NCI-H1105 (cell line): ENCODE results near the gene DYRK4.
"Not testable (repeated sequence)": the region's sequence is repeated elsewhere in the genome, so short reads cannot be mapped to it uniquely, and the experiment has no call there.

ENCODE experiments used
- DNase-seq: peaks from one replicate; lab custom pipeline; 2025; lab: John Stamatoyannopoulos, UW

DYRK4 gene, protein sequence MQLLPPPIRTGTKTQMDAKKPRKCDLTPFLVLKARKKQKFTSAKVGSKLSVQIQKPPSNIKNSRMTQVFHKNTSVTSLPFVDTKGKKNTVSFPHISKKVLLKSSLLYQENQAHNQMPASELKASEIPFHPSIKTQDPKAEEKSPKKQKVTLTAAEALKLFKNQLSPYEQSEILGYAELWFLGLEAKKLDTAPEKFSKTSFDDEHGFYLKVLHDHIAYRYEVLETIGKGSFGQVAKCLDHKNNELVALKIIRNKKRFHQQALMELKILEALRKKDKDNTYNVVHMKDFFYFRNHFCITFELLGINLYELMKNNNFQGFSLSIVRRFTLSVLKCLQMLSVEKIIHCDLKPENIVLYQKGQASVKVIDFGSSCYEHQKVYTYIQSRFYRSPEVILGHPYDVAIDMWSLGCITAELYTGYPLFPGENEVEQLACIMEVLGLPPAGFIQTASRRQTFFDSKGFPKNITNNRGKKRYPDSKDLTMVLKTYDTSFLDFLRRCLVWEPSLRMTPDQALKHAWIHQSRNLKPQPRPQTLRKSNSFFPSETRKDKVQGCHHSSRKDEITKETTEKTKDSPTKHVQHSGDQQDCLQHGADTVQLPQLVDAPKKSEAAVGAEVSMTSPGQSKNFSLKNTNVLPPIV

GRCh38 chr12:4562034-4562657 is at the start of gene DYRK4:
Gene DYRK4 (plus strand): TSS chr12:4562208. CDS start chr12:4562246, 38 bp downstream.
- DNase-seq, result peak; percentile 42

- no peak for DNase-seq
Observed at GRCh38 chr12:4518106-4518728, 43.8 kb upstream of the DYRK4 start.

DNA sequence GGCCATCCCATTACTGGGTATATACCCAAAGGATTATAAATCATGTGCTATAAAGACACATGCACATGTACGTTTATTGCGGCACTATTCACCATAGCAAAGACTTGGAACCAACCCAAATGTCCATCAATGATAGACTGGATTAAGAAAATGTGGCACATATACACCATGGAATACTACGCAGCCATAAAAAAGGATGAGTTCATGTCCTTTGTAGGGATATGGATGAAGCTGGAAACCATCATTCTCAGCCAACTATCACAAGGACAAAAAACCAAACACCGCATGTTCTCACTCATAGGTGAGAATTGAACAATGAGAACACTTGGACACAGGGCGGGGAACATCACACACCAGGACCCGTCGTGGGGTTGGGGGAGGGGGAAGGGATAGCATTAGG is 38.6 kb upstream of the DYRK4 start:
- not testable (repeated sequence) for DNase-seq

GRCh38 chr12:4526923-4527546 is 35.0 kb upstream of the DYRK4 start:
- no peak for DNase-seq

- no peak for DNase-seq
Observed at GRCh38 chr12:4530160-4530559, 31.8 kb upstream of the DYRK4 start.

DNA sequence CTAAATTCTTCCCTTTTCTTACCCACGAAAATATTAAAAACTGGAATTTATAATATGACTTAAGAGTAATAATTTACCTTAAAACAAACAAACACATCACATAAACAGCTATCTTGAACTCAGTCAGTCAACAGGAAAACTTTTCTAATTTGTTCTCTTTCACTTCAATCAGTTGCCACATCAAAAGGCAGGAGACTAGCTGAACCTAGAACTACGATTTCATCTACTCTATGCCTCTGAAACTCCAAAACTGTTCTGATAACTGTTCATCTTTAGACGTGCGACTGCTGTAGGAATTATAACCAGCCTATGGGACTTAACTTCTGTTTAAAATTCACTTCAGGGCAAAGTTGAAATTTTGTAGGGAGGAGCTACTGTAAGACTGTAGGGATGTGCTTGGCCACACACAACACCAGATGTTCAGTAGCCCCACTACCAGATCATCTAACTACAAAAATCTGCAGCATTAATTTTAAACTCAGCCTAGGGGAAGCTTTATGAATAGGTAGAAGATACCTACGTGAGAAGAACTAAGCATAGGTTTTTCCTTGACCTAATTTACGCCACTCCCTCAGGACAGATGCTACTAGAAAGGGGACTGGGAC is 30.9 kb upstream of the DYRK4 start:
- DNase-seq, result no peak

- DNase-seq, result no peak
Observed at GRCh38 chr12:4535092-4535491, 26.9 kb upstream of the DYRK4 start.

GRCh38 chr12:4535871-4536270 is 26.1 kb upstream of the DYRK4 start:
- no peak for DNase-seq

DNA sequence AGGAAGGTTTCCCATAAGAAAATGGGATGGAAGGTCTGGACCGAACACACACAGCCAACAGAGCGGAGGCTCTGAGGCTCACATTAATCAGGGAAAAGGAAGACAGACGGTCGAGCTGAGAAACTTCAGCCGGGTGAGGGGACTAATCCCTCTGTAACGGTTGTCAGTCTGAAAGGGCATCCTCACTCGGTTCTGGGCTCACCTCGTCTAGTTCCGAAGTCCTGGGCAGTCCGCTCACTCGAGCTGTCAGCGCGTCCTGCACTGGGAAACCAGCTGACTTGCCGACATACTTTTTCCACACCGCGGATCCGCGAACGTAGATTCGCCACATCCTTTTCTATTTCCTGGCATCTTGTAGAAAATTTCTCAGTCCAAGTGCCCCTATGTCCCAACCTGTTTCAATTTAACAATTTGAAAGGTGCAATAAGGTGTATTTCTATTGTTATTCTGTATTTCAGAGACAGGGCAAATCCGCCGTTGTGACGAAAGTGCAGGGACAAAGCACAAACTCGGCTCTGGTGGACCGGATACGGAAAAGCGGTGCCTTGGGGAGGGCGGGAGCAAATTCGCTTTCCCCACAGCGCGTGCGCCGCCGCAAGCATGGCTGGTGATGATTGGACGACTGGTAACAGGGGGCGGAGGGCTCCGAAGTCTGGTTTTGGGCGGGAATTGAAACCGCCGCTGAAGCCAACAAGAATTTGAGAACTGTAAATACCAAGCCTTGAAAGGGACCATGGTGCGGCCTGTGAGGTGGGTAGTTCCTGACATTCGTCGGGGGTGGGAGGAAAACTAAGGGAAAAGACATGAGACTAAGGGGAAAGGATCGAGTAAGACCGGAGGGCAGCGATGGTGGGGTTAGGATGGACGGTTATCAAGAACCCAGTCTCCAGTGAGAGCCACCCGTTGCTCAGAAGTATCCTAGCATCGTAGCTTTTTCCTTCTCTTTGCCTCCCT is 23.5 kb upstream of the DYRK4 start, which contains the start of gene RAD51AP1:
Gene RAD51AP1 (plus strand): TSS at position 684 of the 954 bp plus-strand sequence. CDS start 50 bp downstream, at position 734.
- DNase-seq, result peak; percentile 97

- no peak for DNase-seq
Observed at GRCh38 chr12:4539167-4539870, 22.7 kb upstream of the DYRK4 start.

GRCh38 chr12:4540170-4540569 is 21.8 kb upstream of the DYRK4 start:
- no peak for DNase-seq

DNA sequence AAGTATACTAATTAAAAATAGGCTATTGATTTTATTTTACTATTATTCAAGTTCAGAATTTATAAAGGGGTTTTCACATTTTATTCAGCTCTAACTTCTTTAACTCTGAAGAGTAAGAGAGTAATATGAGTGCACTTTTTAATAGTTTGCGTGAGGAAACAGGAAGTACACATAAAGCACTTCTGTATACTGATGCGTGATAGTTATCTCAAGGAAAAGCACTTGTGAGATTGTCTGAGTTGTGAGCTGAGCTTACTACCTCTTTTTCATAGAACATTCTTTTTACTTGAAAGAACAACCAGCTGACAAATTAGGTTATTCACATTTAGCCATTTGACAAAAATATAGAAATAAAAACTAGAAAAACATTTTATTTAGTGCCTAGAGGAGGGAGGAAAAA is 21.4 kb upstream of the DYRK4 start:
- DNase-seq, result no peak

GRCh38 chr12:4545195-4545594 is 16.8 kb upstream of the DYRK4 start:
- no peak for DNase-seq

DNA sequence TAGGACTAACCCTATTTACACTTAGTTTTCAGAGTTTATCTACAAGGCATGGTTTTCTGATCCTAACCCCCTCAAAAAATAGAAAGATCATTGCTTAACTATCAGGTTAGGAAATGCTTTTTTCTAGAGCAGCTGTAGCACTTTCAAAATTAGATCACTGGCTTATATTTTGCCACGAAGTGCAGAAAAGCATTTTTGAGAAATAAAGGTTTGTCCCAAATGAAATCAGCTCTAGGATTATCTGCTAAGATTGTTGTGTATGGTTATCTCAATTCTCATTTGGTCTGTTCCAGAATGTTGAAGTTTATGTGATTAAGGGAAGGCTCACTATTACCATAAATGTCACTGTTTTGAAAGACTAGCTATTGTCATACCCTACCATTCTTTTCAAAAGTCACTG is 9.8 kb upstream of the DYRK4 start:
- no peak for DNase-seq

DNA sequence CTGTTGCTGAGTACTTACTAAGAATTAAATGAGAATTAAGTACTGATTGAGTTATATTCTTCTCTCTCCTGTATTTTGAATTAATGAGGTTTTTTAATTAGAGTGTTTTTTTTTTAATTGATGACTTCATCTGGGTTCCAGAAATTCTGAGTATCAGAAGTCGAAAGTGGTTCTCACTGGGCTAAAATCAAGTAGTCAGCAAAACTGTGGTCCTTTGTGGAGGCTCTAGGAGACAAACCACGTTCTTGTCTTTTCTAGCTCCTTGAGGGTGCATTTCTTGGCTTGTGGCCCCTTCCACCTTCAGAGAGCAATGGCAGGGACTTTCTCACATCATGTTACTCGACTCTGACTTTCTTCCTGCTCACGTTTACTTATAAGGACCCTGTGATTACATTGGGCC is 8.1 kb upstream of the DYRK4 start:
- DNase-seq, result no peak

GRCh38 chr12:4555804-4556203 is 6.2 kb upstream of the DYRK4 start:
- DNase-seq, result no peak

DNA sequence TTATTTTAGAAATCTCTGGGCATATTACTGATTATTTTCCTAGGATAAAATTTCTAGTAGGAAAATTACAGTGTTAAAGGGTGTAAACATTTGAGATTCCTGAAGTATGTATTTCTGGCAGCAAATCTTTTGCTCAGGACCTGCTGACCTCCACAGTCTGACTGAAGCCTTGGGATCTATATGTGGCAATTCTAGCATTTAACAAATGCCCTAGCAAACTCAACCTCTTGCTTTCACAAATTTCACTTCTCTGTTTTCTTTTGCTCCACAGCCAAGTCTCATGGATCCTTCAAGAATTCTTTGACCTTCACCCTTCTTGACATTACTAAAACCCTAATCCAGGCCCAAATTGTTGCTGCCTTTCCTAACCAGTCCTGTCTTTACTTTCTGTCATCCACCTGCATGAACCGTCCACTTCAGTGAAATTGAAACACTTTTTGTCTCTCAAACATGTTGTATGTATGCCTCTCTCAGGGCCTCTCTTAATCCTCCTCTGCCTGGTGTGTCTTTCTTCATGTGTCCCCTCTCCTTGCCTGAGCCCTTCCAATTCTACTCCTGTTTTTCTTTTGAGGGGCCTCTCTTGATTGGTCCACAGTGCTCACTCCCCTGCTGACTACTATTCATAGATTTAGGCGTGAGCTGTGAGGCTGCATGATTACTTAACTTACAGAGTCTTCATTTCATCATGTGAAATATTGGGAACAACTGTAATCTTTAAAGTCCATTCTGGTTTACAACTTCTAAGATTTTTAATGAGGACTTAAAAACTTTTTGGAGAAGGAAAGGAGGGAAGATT is 5.1 kb upstream of the DYRK4 start:
- no peak for DNase-seq

GRCh38 chr12:4557586-4557985 is 4.4 kb upstream of the DYRK4 start:
- DNase-seq, result no peak

GRCh38 chr12:4558171-4558570 is 3.8 kb upstream of the DYRK4 start:
- DNase-seq, result no peak
